Pons (tissue), 1 donor: ENCODE data around the gene LRRC7.
A peak's percentile ranks its signal among the peaks of the same experiment; 100 is the strongest.
"Not testable (repeated sequence)": the region's sequence is repeated elsewhere in the genome, so short reads cannot be mapped to it uniquely, and the experiment has no call there.

ENCODE experiments used
- DNase-seq: peaks from one replicate; pipeline ENCODE4 v3.0.0-alpha.2; 2016; ENCODE audit warnings: low spot score

The LRRC7 gene

GRCh38 chr1:69697340-69697739, 129.6 kb downstream of the LRRC7 start:
- no peak for DNase-seq

- no peak for DNase-seq
These were observed 133.0 kb downstream of the LRRC7 start for GRCh38 chr1:69700770-69701169.

GRCh38 chr1:69702085-69702484, 134.4 kb downstream of the LRRC7 start:
- no peak for DNase-seq

GRCh38 chr1:69706473-69706872, 138.8 kb downstream of the LRRC7 start:
- no peak for DNase-seq

- DNase-seq, result no peak
These were observed 139.4 kb downstream of the LRRC7 start for GRCh38 chr1:69707103-69707502.

- DNase-seq, result no peak
These were observed 142.9 kb downstream of the LRRC7 start for GRCh38 chr1:69710484-69711189.

GRCh38 chr1:69711190-69711930, 143.6 kb downstream of the LRRC7 start:
- DNase-seq, result no peak

- DNase-seq, result not testable (repeated sequence)
These were observed 150.1 kb downstream of the LRRC7 start for GRCh38 chr1:69717834-69718233.

- no peak for DNase-seq
These were observed 160.5 kb downstream of the LRRC7 start for GRCh38 chr1:69728206-69728605.

GRCh38 chr1:69733061-69733460, 165.3 kb downstream of the LRRC7 start:
- peak; percentile 40 for DNase-seq

GRCh38 chr1:69737527-69738185, 169.9 kb downstream of the LRRC7 start:
- peak; percentile 86 for DNase-seq

GRCh38 chr1:69738458-69739250, 170.9 kb downstream of the LRRC7 start:
- DNase-seq, result peak; percentile 25

- no peak for DNase-seq
These were observed 171.5 kb downstream of the LRRC7 start for GRCh38 chr1:69739251-69739605.

GRCh38 chr1:69743146-69743545, 175.4 kb downstream of the LRRC7 start:
- no peak for DNase-seq

GRCh38 chr1:69744381-69744780, 176.7 kb downstream of the LRRC7 start:
- DNase-seq, result no peak

- DNase-seq, result no peak
These were observed 179.5 kb downstream of the LRRC7 start for GRCh38 chr1:69747207-69747606.

GRCh38 chr1:69750638-69751037, 182.9 kb downstream of the LRRC7 start:
- no peak for DNase-seq

- DNase-seq, result no peak
These were observed 185.1 kb downstream of the LRRC7 start for GRCh38 chr1:69752831-69753230.

- DNase-seq, result no peak
These were observed 186.8 kb downstream of the LRRC7 start for GRCh38 chr1:69754521-69754920.

GRCh38 chr1:69755647-69756046, 187.9 kb downstream of the LRRC7 start:
- no peak for DNase-seq

- DNase-seq, result no peak
These were observed 198.2 kb downstream of the LRRC7 start for GRCh38 chr1:69765951-69766350.

- DNase-seq, result no peak
These were observed 198.9 kb downstream of the LRRC7 start for GRCh38 chr1:69766431-69767180.
